NCI-H2107 (cell line): ENCODE data around the gene RENBP.
A peak's percentile ranks its signal among the peaks of the same experiment; 100 is the strongest.

ENCODE experiments used
- DNase-seq: peaks from one replicate; lab custom pipeline; 2025; lab: John Stamatoyannopoulos, UW

Gene RENBP

GRCh38 chrX:153953892-153954557 lies 9.6 kb upstream of the RENBP start:
- DNase-seq: no peak

GRCh38 chrX:153953342-153953830 lies 8.9 kb upstream of the RENBP start:
- DNase-seq: peak; percentile 75

GRCh38 chrX:153952373-153953026 lies 8.1 kb upstream of the RENBP start:
- no peak for DNase-seq

GRCh38 chrX:153951683-153952372 lies 7.4 kb upstream of the RENBP start:
- DNase-seq: no peak

GRCh38 chrX:153950127-153950526 lies 5.7 kb upstream of the RENBP start:
- DNase-seq: no peak

- DNase-seq: no peak
These were observed 4.7 kb upstream of the RENBP start for GRCh38 chrX:153948847-153949805.

- DNase-seq: no peak
These were observed 3.6 kb upstream of the RENBP start for GRCh38 chrX:153948002-153948466.

GRCh38 chrX:153947009-153947769 lies 2.7 kb upstream of the RENBP start:
- DNase-seq: peak; percentile 56

- DNase-seq: no peak
These were observed 1.8 kb upstream of the RENBP start for GRCh38 chrX:153945956-153946943.

- DNase-seq: no peak
These were observed 332 bp upstream of the RENBP start for GRCh38 chrX:153944800-153945150.

GRCh38 chrX:153941336-153942252 lies 2.8 kb downstream of the RENBP start:
- DNase-seq: no peak

- DNase-seq: no peak
These were observed 4.9 kb downstream of the RENBP start for GRCh38 chrX:153939573-153939972.

- no peak for DNase-seq
These were observed 6.1 kb downstream of the RENBP start for GRCh38 chrX:153938226-153938786.

GRCh38 chrX:153937056-153937455 lies 7.4 kb downstream of the RENBP start:
- no peak for DNase-seq

GRCh38 chrX:153935326-153935851 lies 9.1 kb downstream of the RENBP start:
- DNase-seq: no peak

- DNase-seq: peak; percentile 68
These were observed 9.6 kb downstream of the RENBP start, which contains the start of gene NAA10 for GRCh38 chrX:153934762-153935325. TSS of gene NAA10 (minus strand) at chrX:153935037. CDS start at chrX:153934904, 133 bp downstream.

- DNase-seq: no peak
These were observed 10.2 kb downstream of the RENBP start for GRCh38 chrX:153934148-153934761.
